ENCODE measurements around the gene CASZ1.

Gene CASZ1

DNA sequence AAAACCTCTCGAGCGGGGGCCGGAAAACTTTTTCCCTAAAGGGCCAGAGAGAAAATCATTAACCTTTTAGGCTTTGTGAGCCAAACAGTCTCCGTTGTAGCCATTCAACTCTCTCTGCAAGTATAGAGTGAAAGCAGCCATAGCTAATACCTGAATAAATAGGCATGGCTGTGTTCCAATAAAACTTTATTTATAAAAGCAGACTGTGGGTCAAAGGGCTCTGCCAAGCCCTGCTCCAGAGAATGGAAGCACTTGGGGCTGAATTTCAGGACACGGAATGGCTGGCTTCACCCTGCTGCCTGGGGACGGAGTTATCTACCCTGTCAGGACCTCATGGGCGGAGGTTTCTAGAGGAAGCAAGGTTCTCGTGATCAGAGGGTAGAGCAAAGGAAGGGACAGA, 92.7 kb downstream of the CASZ1 start:
- DNase-seq, result no peak

DNA sequence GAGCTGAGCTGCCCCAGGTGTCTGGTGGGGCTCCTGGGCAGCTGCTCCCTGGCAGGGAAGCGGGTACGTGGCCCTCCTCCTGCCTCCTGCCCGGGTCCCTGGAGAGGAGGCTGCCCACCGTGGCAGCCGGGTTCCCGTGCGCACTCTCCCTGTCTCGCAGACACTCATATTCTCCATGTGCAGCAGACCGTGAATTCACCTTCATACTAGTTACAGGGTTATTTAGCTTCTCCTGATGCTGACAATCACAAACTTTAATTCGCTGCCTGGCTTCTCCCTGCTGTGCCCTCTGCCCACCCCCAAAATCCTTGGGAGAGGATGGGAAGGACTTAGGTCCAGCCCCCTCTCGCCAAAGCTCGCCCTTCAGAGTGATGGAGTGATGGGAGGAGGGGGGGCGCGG, 95.3 kb downstream of the CASZ1 start:
- no peak for DNase-seq

- DNase-seq, result no peak
Observed at GRCh38 chr1:10699470-10699835, 97.0 kb downstream of the CASZ1 start.

DNA sequence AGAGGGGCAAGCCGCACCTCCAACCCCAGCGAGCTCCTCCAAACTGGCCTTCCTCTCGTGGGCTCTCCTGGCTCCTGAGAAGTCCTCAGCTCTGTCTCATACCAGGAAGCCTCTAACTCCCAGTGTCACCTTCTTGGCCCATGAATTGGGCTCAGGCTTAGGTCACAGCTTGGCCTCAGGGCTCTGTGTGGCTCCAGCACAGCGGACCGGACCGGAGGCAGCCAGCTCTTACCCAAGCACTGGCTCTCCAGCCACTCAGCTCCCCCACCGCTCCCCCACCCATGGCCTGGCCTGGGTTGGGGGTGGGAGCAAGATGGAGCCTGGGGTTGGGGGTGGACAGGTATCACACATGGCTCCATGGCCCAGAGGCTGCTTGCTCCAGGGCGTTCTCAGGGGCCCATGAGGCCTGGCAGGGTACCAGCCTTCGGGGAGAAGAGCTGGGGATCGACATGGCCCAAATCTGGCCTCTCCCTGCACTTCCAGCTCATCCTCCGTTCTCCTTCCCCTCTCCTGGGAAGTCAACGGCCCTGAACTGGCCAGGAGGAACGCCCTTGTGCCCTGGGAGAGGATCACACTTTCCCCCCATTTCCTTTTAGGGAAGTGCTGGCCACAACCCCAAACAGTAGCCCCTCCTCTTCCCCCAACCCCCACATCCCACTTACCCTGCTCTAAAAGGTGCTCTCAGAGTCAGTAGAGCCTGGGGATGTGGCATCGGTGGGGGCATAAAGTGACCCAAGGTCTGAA, 97.5 kb downstream of the CASZ1 start:
- no peak for DNase-seq

DNA sequence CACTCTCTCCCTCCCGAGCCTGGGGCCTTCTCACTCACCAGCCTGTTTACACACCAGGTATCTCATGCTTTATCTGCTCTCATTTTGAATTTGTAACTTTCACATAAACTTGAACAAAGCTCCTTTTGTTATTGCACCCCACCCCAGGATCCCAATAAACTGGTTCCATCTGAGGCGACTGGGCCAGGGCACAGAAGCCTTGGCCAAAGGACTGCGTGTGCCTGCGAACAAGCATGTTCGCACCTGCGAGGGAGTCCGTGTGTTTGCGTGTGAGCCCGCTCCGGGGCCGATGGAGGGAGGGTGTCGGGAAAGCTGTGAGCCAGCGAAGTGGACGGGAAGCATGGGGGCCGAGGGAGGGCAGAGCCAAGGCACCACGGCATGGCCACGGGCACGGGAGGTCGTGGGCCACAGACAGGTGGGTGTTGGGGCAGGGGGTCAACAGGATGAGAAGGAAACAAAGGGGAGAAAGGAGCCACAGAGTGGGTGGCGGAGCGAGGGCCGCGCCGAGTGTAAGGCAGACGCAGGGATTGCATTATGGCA, 98.8 kb downstream of the CASZ1 start:
- DNase-seq, result no peak

DNA sequence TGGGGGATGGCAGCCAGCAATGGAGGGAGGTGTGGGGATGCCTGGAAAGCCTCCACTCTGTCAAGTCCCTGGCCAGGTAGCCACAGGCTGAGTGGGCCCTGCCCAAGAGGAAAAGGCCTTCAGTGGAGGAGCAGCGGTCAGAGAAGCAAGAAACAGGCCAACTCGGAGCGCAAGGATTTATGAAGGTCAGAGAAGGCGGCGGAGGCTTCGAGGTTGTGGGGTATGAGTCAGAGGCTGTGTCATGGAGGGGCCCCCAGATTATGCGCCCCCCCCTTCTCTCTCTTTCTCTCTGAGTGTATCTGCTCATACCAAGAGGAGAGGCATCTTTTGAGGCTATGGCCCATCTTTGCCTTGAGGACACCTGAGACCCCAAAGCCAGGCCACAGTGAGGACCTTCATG, 99.5 kb downstream of the CASZ1 start:
- DNase-seq, result no peak

GRCh38 chr1:10694633-10695627, 101.5 kb downstream of the CASZ1 start:
- peak; percentile 68 for DNase-seq

GRCh38 chr1:10694274-10694632, 102.2 kb downstream of the CASZ1 start:
- DNase-seq, result peak; percentile 46

- peak; percentile 30 for DNase-seq
Observed at GRCh38 chr1:10693497-10694273, 102.8 kb downstream of the CASZ1 start.

- no peak for DNase-seq
Observed at GRCh38 chr1:10693152-10693496, 103.3 kb downstream of the CASZ1 start.

- peak; percentile 59 for DNase-seq
Observed at GRCh38 chr1:10692401-10693021, 103.9 kb downstream of the CASZ1 start.

DNA sequence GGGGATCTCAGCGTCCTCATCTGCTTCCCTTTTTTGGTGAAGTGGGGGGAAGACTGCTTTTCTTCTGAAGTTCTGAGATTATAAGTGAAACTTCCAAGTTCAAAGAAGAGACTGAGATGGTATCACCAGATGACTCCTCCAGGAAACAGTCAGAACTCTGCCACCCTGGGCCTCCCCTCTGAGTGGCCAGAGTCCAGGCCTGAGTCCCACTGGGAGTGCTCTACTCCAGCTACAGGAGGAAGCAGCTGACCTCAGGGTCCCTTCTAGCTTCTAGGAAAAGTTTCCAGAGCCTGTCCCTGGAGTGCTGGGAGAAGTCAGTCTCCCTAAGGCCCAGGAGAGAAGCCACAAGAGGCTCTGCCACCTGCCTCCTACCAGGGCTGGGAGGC, 104.7 kb downstream of the CASZ1 start:
- no peak for DNase-seq

- DNase-seq, result no peak
Observed at GRCh38 chr1:10691075-10691739, 105.2 kb downstream of the CASZ1 start.

DNA sequence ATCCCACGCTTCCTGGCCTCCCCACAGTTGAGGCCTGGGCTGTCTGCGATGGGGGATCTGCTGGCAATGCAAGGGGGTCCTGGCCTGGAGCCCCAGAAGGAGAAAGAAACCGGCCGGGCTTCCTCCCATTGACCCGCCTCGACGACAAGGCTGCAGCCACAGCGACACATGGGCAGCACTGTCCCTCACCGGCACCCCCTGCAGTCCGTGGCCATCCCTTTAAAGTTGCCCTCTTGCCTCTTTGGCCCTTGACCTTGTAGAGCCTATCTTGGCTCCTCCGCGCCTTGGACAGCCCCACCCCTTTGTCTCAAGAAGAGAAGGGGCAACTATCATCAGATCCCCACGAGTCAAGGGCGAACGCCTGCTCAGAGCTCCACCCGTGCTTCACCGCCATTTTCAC, 106.0 kb downstream of the CASZ1 start:
- DNase-seq, result no peak

- no peak for DNase-seq
Observed at GRCh38 chr1:10688409-10688786, 108.0 kb downstream of the CASZ1 start.

- no peak for DNase-seq
Observed at GRCh38 chr1:10687782-10688408, 108.6 kb downstream of the CASZ1 start.

GRCh38 chr1:10687251-10687651, 109.2 kb downstream of the CASZ1 start:
- DNase-seq, result no peak

DNA sequence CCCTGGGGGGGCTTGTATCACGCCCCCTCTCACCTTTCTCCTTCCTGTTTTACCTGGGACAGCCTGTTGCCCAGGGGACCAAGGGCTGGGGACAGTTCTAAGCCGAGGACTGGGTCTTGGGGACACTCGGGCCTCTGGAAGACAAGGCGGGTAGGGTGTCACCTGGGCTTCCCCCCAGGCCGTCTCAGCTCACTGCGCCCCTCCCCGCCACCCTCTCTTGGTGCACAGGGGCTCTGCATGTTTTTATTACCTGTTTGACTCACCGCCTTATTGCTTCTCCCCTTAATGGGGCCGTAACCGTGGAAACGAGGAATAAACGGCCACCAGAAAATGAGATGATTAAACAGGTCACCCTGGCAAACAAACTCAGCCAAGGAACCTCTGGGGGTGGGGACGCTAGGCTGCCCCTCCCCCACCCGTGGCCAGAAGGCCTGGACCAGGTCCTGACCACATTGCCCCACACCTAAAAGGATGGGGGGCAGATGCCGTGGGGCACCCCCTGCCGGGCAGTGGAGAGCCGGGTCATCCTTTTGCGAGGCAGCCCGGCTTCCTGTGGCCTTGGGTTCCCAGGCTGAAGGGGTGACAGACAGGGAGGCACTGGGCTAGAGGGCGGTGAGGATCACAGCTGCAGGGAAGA, 109.9 kb downstream of the CASZ1 start:
- DNase-seq, result no peak

GRCh38 chr1:10685808-10686403, 110.5 kb downstream of the CASZ1 start:
- no peak for DNase-seq

GRCh38 chr1:10685196-10685807, 111.1 kb downstream of the CASZ1 start:
- no peak for DNase-seq

All from activated gamma-delta T cell treated with Interleukin-2 at 50 U/mL for 16 hours (primary cell).